ENCODE results near the gene ATMIN. TPM values are rescaled to one million over a fixed set of nuclear protein-coding genes. Genes with fewer than 3 reads are reported as not detected.

The ATMIN gene
- total and polyA plus RNA-seq, 2 of the 13 experiments (the other 11 are each of a cell fraction or from before 2014, with no cell fraction given), result 34.6 to 60.4 TPM

DNA sequence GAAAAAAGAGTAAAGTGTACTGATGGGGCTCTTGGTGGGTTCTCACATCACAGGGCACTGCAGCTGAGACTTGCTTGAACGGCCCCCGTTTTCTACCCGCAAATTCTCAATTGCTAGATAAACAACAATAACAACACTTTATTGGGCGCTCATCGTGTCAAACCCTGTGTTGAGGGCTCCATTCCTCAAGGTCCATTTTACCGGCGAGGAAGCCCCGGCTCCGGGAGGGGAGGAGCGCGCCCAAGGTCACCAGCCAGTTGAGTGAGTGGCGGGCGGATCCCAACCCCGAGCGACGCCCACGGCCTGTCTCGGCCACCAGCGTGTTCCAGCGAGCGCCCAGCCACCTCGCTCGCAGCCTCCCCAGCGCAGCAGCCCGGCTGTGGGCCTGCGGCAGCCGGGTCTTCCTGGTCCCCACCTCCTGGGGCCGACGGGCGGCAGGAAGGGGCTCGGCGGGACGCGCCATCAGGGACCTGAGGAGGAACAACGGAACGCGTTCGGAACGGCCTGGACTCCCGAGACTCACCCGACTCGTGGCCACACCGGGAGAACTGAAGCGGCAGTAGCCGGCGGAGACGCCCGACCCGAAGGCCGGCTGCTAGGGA lies 29.3 kb upstream of the ATMIN start (continued):
- TF ChIP-seq, protein P1, sequence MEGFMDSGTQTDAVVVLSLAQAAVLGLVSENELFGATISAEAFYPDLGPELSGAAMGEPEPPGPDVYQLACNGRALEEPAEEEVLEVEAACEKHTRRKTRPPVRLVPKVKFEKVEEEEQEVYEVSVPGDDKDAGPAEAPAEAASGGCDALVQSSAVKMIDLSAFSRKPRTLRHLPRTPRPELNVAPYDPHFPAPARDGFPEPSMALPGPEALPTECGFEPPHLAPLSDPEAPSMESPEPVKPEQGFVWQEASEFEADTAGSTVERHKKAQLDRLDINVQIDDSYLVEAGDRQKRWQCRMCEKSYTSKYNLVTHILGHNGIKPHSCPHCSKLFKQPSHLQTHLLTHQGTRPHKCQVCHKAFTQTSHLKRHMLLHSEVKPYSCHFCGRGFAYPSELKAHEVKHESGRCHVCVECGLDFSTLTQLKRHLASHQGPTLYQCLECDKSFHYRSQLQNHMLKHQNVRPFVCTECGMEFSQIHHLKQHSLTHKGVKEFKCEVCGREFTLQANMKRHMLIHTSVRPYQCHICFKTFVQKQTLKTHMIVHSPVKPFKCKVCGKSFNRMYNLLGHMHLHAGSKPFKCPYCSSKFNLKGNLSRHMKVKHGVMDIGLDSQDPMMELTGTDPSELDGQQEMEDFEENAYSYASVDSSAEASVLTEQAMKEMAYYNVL (CRISPR knock-in tag; IDR thresholded peaks at IDR 0.05; ENCODE audit: borderline replicate concordance), result peak; percentile 83
- TF ChIP-seq ZNF570 (CRISPR knock-in tag; IDR thresholded peaks at IDR 0.05; ENCODE audit: borderline replicate concordance), result 0 out of 2 replicates have a peak, but pooled peaks have one; percentile 8
- TF ChIP-seq ZNF597 (CRISPR knock-in tag; IDR thresholded peaks at IDR 0.05), result no peak
- TF ChIP-seq CHD4 (IDR thresholded peaks at IDR 0.05; ENCODE audit: borderline replicate concordance, low read length), result peak; percentile 16; the same call in 1 of the 2 replicates
- TF ChIP-seq ELF4 (CRISPR knock-in tag; IDR thresholded peaks at IDR 0.05; ENCODE audit: borderline replicate concordance), result no peak
- TF ChIP-seq RXRA (CRISPR knock-in tag; IDR thresholded peaks at IDR 0.05), result peak; percentile 80; the same call in 1 of the 2 replicates
- peak; percentile 78; the same call in 1 of the 2 replicates for TF ChIP-seq KMT2A (CRISPR knock-in tag; IDR thresholded peaks at IDR 0.05)
- TF ChIP-seq, protein P2, sequence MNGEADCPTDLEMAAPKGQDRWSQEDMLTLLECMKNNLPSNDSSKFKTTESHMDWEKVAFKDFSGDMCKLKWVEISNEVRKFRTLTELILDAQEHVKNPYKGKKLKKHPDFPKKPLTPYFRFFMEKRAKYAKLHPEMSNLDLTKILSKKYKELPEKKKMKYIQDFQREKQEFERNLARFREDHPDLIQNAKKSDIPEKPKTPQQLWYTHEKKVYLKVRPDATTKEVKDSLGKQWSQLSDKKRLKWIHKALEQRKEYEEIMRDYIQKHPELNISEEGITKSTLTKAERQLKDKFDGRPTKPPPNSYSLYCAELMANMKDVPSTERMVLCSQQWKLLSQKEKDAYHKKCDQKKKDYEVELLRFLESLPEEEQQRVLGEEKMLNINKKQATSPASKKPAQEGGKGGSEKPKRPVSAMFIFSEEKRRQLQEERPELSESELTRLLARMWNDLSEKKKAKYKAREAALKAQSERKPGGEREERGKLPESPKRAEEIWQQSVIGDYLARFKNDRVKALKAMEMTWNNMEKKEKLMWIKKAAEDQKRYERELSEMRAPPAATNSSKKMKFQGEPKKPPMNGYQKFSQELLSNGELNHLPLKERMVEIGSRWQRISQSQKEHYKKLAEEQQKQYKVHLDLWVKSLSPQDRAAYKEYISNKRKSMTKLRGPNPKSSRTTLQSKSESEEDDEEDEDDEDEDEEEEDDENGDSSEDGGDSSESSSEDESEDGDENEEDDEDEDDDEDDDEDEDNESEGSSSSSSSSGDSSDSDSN (CRISPR knock-in tag; IDR thresholded peaks at IDR 0.05), result peak; percentile 95
- peak; percentile 61; the same call in 1 of the 2 replicates for TF ChIP-seq POGK (CRISPR knock-in tag; conservative IDR thresholded peaks at IDR 0.05)
- TF ChIP-seq ZZZ3 (CRISPR knock-in tag; IDR thresholded peaks at IDR 0.05; ENCODE audit: borderline replicate concordance), result peak; percentile 24; the same call in 1 of the 2 replicates
- peak; percentile 48; the same call in 1 of the 2 replicates for TF ChIP-seq ZBTB38 (CRISPR knock-in tag; IDR thresholded peaks at IDR 0.05)
- TF ChIP-seq HMG20B (CRISPR knock-in tag; conservative IDR thresholded peaks at IDR 0.05), result 0 out of 2 replicates have a peak, but pooled peaks have one; percentile 24
- peak; percentile 83 for TF ChIP-seq HOXA5 (CRISPR knock-in tag; IDR thresholded peaks at IDR 0.05)
- no peak; the same call in 1 of the 2 replicates for TF ChIP-seq ZFP36L1 (CRISPR knock-in tag; IDR thresholded peaks at IDR 0.05)
- TF ChIP-seq HIVEP1 (CRISPR knock-in tag; IDR thresholded peaks at IDR 0.05), result peak; percentile 69; the same call in 1 of the 2 replicates
- peak; percentile 16; the same call in 1 of the 2 replicates for TF ChIP-seq ETV5 (CRISPR knock-in tag; IDR thresholded peaks at IDR 0.05; ENCODE audit: borderline replicate concordance)
- TF ChIP-seq ZNF737 (CRISPR knock-in tag; IDR thresholded peaks at IDR 0.05; ENCODE audit: borderline replicate concordance), result 0 out of 2 replicates have a peak, but pooled peaks have one; percentile 95
- TF ChIP-seq WIZ (CRISPR knock-in tag; IDR thresholded peaks at IDR 0.05), result 0 out of 2 replicates have a peak, but pooled peaks have one; percentile 15
- TF ChIP-seq ZBTB7A (CRISPR knock-in tag; IDR thresholded peaks at IDR 0.05), result peak; percentile 54; the same call in 1 of the 2 replicates
- TF ChIP-seq BHLHE40 (IDR thresholded peaks at IDR 0.05; ENCODE audit: low read length), result no peak
- peak; percentile 98 for TF ChIP-seq ZNF263 (CRISPR knock-in tag; IDR thresholded peaks at IDR 0.05)
- TF ChIP-seq DNMT3B (CRISPR knock-in tag; conservative IDR thresholded peaks at IDR 0.05), result 0 out of 2 replicates have a peak, but pooled peaks have one; percentile 22
- peak; percentile 92 for TF ChIP-seq CENPT (CRISPR knock-in tag; IDR thresholded peaks at IDR 0.05; ENCODE audit: low read depth)
